ENCODE data around the gene PLCB4. TPM values are rescaled to one million over a fixed set of nuclear protein-coding genes. Genes with fewer than 3 reads are reported as not detected.

PLCB4 gene
- total RNA-seq, 1 experiment from 2014 or later: 10.1 TPM

DNA sequence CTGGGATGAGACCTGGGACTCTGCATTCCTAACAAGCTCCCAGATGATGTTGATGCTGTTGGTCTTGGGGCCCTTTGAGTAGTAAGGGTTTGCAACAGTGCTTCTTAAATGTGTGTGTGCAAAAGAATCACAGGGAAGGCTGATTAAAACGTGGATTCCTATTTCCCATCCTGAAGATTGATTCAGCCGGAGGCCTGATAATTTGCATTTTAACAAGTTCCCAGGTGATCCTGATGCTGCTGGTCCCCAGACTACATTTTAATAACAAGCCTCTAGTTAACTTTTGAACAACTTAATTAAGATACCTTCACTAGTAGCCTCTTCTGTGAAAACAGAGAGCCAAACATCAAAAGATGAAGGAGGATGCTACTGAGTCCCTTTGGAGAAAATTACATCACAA is 289.1 kb downstream of the PLCB4 start:
- H2BK20ac ChIP-seq (ENCODE audit: low read depth, low read length, poor library complexity, severe bottlenecking): no peak overlapping the region
- H3K79me1 ChIP-seq (ENCODE audit: insufficient read depth, low read depth, low read length, poor library complexity, severe bottlenecking): no peaks in the 10 kb centered on the region
- no peak overlapping the region for H4K5ac ChIP-seq (ENCODE audit: insufficient read length, low read depth, low read length)
- no peak overlapping the region for H2BK5ac ChIP-seq (ENCODE audit: insufficient read length, low read length)
- H4K91ac ChIP-seq (ENCODE audit: insufficient read length, low read depth, low read length): no peak overlapping the region
- no peak overlapping the region for H2BK15ac ChIP-seq (ENCODE audit: low read depth, low read length)
- no peak overlapping the region for H3K4ac ChIP-seq (ENCODE audit: low read depth, low read length)
- no peak overlapping the region for H2BK120ac ChIP-seq (ENCODE audit: low read depth, low read length, poor library complexity, severe bottlenecking)
- DNase-seq: no peak
- no peak overlapping the region for H3K14ac ChIP-seq (ENCODE audit: insufficient read depth, low read length)
- peaks cover 5 to 9% of the 10 kb centered on the region in 2 experiments for H3K4me1 Mint-ChIP-seq
- no peaks in the 10 kb centered on the region for H3K27me3 ChIP-seq (ENCODE audit: insufficient read depth, low read length)
- no peak overlapping the region for H3K4me3 Mint-ChIP-seq
- H3K18ac ChIP-seq (ENCODE audit: insufficient read length, low read depth, low read length): no peak overlapping the region
- no peak overlapping the region for H4K8ac ChIP-seq (replicated peaks; ENCODE audit: insufficient read length, low read depth, low read length)
- H3K27me3 Mint-ChIP-seq (ENCODE audit: low read depth): no peaks in the 10 kb centered on the region
- no peak overlapping the region for H3T11ph ChIP-seq (ENCODE audit: low read length)
- TF ChIP-seq, protein P1, sequence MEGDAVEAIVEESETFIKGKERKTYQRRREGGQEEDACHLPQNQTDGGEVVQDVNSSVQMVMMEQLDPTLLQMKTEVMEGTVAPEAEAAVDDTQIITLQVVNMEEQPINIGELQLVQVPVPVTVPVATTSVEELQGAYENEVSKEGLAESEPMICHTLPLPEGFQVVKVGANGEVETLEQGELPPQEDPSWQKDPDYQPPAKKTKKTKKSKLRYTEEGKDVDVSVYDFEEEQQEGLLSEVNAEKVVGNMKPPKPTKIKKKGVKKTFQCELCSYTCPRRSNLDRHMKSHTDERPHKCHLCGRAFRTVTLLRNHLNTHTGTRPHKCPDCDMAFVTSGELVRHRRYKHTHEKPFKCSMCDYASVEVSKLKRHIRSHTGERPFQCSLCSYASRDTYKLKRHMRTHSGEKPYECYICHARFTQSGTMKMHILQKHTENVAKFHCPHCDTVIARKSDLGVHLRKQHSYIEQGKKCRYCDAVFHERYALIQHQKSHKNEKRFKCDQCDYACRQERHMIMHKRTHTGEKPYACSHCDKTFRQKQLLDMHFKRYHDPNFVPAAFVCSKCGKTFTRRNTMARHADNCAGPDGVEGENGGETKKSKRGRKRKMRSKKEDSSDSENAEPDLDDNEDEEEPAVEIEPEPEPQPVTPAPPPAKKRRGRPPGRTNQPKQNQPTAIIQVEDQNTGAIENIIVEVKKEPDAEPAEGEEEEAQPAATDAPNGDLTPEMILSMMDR (conservative IDR thresholded peaks at IDR 0.05): no peak
- no peak overlapping the region for H2BK12ac ChIP-seq (ENCODE audit: insufficient read length, low read depth, low read length)
- H3K27ac Mint-ChIP-seq: no peak overlapping the region
- H3K27ac ChIP-seq (ENCODE audit: insufficient read length, low read depth, low read length): no peak overlapping the region
- H3K36me3 Mint-ChIP-seq (ENCODE audit: insufficient read depth in 1 of 3, low read depth in 3 of 3): peaks cover 0 to 5% (median 0%) of the 10 kb centered on the region in 3 experiments; a peak in 2 of 7 replicates
- no peak overlapping the region for H3K9ac ChIP-seq (ENCODE audit: extremely low read depth, insufficient read length, low read length)
- no peak overlapping the region for H3K4me2 ChIP-seq (ENCODE audit: insufficient read depth, insufficient read length, low read length)
- H4K20me1 ChIP-seq (ENCODE audit: control insufficient read depth, insufficient read depth, insufficient read length): no peaks in the 10 kb centered on the region
- H3K56ac ChIP-seq (ENCODE audit: insufficient read length, low read depth, low read length): no peak overlapping the region
- H3K9me3 ChIP-seq (ENCODE audit: control insufficient read depth, low read depth, low read length): no peaks in the 10 kb centered on the region
- H3K9me3 Mint-ChIP-seq: no peaks in the 10 kb centered on the region; a peak in 1 of 5 replicates
- no peaks in the 10 kb centered on the region for H3K4me1 ChIP-seq (ENCODE audit: insufficient read depth, low read length)
- no peaks in the 10 kb centered on the region for H3K79me2 ChIP-seq (ENCODE audit: insufficient read depth, low read length)
- no CpG with 5 or more reads among the region's 2 CpGs for WGBS (ENCODE audit: extremely low coverage, insufficient read length, low lambda C conversion rate)
- H2AK5ac ChIP-seq (ENCODE audit: insufficient read length, low read length): no peak overlapping the region
- H3K23ac ChIP-seq (ENCODE audit: insufficient read length, low read depth, low read length): no peak overlapping the region
- H2AFZ ChIP-seq (ENCODE audit: low read length): no peak overlapping the region
- no peaks in the 10 kb centered on the region for H3K23me2 ChIP-seq (ENCODE audit: insufficient read length, low read depth, low read length, poor library complexity, severe bottlenecking)
